Ovary (tissue), 3 donors: ENCODE results near the gene CYP46A1.

ENCODE experiments used
- EP300 ChIP-seq: sonication (generic); formaldehyde crosslinking; IDR thresholded peaks from one replicate; pipeline ENCODE4 v1.6.1; 2017; ENCODE audit warnings: antibody characterized with exemption
- POLR2A ChIP-seq: fragments of 450-650 bp; IDR thresholded peaks from one replicate; pipeline ENCODE4 v1.6.1; 2017; ENCODE audit warnings: antibody characterized with exemption, mild to moderate bottlenecking, moderate library complexity
- TF ChIP-seq, protein P1 (sequence below), 3 donors: fragments of 450-650 bp in 2 of 3; fragments of 200-600 bp in 1 of 3; IDR thresholded peaks; one replicate each; pipeline versions ENCODE4 v1.5.1 to v1.8.0; 2016 to 2022; ENCODE audit warnings: antibody characterized with exemption in 3 of 3, mild to moderate bottlenecking in 1 of 3
- donor health status: DM: no; HTN: no; CAD: no.

DNA sequence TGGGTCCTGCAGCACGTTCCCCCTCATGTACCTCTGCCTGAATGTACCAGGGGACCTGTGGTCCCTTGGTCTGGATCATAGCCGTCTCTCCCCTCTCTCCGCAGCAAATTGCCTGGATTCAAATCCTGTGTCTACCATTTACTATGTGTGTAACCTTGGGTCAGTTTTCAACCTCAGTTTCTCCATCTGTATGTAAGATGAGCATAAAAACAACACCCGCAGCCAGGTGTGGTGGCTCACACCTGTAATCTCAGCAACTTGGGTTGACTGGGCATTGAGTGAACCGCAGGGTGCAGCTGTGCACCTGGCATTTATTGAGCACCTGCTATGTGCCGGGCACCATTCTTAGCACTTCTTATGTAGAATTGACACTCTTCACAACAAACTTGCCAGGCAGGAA, 14.1 kb downstream of the CYP46A1 start:
- TF ChIP-seq EP300 (no peak), POLR2A (no peak)
- TF ChIP-seq, protein P1, sequence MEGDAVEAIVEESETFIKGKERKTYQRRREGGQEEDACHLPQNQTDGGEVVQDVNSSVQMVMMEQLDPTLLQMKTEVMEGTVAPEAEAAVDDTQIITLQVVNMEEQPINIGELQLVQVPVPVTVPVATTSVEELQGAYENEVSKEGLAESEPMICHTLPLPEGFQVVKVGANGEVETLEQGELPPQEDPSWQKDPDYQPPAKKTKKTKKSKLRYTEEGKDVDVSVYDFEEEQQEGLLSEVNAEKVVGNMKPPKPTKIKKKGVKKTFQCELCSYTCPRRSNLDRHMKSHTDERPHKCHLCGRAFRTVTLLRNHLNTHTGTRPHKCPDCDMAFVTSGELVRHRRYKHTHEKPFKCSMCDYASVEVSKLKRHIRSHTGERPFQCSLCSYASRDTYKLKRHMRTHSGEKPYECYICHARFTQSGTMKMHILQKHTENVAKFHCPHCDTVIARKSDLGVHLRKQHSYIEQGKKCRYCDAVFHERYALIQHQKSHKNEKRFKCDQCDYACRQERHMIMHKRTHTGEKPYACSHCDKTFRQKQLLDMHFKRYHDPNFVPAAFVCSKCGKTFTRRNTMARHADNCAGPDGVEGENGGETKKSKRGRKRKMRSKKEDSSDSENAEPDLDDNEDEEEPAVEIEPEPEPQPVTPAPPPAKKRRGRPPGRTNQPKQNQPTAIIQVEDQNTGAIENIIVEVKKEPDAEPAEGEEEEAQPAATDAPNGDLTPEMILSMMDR (IDR thresholded peaks at IDR 0.05) = no peak
